Measurements from ENCODE around the gene DAGLA. TPM values are rescaled to one million over a fixed set of nuclear protein-coding genes. Genes with fewer than 3 reads are reported as not detected.
A peak's percentile ranks its signal among the peaks of the same experiment; 100 is the strongest.

Gene DAGLA
- total RNA-seq, 1 donor from 2014 or later, result 4.6 TPM

DNA sequence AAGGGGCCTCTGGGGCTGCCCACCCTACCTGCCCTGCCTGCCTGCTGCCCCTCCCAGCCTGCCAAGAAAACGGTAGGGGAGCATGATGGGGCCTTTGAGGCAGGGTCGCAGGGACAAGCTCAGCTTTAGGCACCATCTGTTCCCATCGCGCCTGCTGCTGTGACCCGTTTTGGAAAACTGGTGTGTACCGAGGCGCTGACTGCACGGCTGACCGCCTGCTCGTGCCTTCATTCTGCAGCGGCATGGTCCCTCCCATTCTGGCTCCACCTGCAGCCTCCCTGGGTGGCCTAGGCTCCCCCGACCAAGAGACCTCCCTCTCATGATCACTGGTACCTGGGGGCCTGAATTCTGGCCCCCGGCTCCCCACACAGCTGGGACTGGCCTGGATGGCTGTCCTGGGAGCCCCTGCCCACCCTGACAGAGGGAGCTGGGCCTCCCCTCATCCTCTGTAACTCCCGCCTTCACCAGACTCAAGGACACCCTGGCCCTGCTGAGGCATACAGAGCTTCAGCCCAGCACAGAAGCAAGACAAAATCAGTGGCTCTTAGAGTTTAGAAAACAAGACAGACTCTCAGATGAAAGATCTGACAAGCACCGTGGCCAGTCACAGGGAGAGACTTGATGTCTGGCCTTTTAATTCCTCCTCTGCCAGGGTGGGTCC, 65.7 kb downstream of the DAGLA start:
- DNase-seq (ENCODE audit: low read depth), result no peak
- TF ChIP-seq, protein P1, sequence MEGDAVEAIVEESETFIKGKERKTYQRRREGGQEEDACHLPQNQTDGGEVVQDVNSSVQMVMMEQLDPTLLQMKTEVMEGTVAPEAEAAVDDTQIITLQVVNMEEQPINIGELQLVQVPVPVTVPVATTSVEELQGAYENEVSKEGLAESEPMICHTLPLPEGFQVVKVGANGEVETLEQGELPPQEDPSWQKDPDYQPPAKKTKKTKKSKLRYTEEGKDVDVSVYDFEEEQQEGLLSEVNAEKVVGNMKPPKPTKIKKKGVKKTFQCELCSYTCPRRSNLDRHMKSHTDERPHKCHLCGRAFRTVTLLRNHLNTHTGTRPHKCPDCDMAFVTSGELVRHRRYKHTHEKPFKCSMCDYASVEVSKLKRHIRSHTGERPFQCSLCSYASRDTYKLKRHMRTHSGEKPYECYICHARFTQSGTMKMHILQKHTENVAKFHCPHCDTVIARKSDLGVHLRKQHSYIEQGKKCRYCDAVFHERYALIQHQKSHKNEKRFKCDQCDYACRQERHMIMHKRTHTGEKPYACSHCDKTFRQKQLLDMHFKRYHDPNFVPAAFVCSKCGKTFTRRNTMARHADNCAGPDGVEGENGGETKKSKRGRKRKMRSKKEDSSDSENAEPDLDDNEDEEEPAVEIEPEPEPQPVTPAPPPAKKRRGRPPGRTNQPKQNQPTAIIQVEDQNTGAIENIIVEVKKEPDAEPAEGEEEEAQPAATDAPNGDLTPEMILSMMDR (IDR thresholded peaks at IDR 0.05; ENCODE audit: insufficient read depth, low read length, poor library complexity, severe bottlenecking), result no peak
- no peaks in the 10 kb centered on the region for H3K27me3 ChIP-seq (ENCODE audit: control insufficient read depth, insufficient read depth, low read length)
- no peak overlapping the region for H3K4me3 ChIP-seq (ENCODE audit: low read depth, low read length)
- H3K36me3 ChIP-seq (ENCODE audit: control insufficient read depth, insufficient read depth, low read length), result no peaks in the 10 kb centered on the region

DNA sequence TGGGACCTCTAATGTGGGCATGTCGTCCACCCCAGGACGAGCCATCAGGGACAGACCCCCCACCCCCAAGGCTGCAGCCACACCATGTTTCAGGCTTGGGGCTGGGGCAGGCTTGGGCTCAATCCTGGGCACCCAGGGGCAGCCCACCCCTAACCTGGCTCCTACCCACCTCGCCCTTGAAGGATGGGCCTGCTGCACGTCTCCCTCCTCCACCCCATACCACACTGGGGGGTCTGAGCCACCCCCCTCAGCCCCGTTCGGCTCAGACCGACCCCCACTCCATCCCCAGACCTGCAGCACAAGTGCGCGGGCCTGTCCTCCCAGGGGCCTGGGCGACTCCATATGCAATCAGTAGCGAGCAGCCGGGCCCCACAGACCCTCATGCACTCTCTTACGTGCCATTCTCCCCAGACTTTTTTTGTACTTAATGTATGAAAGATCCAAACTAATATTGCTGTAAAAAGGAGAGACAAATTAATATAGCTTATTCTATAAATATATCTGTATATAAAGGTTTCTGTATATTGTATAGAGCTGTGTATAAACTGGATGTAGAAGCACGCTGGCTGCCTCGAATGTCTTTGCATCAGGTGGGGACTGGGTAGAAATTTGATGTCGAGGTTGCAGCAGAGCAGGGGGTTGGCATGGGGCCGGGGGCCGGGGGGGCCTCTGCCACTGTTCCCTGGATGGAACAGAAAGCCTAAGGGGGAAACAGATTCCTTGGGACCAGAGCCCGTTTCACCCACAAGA, 66.4 kb downstream of the DAGLA start:
- Histone ChIP-seq H3K36me3 (ENCODE audit: control insufficient read depth, insufficient read depth, low read length) (no peaks in the 10 kb centered on the region), H3K27me3 (ENCODE audit: control insufficient read depth, insufficient read depth, low read length) (no peaks in the 10 kb centered on the region), H3K4me3 (ENCODE audit: low read depth, low read length) (no peak overlapping the region)
- no peak for DNase-seq (ENCODE audit: low read depth)
- TF ChIP-seq, protein P1 (IDR thresholded peaks at IDR 0.05; ENCODE audit: insufficient read depth, low read length, poor library complexity, severe bottlenecking), result no peak

DNA sequence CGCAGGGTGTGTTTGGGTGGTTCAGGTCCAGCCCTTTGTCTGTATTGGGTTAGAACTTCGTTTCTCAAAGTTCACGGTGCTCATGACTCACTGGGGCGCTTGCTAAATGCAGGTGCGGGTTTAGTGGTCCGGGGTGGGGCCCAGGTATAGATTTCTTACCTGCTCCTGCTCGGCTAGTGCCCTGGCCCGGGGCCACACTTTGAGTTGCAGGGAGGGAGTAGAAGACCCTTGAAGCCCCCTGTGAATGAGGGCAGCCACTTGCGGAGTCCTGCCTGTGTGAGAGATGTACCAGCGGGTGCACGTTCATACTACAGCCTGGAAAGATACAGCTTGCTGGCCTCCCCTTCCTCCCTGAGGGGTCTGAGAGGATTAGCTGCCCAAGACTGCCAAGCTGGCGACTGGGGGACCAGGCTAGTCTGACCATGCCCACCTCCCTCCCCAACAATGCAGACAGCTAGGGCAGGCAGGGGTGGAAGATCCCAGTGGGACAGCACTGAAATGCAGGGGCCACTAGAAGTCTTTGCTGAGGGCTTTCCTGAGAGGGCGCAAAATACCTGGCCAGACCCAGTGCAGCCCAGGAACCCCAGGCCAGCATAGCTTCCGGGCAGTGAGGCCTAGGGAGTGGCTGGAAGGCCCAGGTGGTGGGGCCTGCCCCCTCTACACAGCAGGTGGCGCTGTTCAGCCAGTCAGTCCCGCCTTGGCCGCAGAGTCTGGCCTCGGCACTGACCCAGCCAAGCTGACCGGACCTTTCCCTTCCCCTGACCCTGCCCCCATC, 67.2 kb downstream of the DAGLA start:
- TF ChIP-seq, protein P1 (IDR thresholded peaks at IDR 0.05; ENCODE audit: insufficient read depth, low read length, poor library complexity, severe bottlenecking), result peak; percentile 96
- DNase-seq (ENCODE audit: low read depth), result no peak
- Histone ChIP-seq H3K36me3 (ENCODE audit: control insufficient read depth, insufficient read depth, low read length) (no peaks in the 10 kb centered on the region), H3K4me3 (ENCODE audit: low read depth, low read length) (no peak overlapping the region), H3K27me3 (ENCODE audit: control insufficient read depth, insufficient read depth, low read length) (no peaks in the 10 kb centered on the region)

DNA sequence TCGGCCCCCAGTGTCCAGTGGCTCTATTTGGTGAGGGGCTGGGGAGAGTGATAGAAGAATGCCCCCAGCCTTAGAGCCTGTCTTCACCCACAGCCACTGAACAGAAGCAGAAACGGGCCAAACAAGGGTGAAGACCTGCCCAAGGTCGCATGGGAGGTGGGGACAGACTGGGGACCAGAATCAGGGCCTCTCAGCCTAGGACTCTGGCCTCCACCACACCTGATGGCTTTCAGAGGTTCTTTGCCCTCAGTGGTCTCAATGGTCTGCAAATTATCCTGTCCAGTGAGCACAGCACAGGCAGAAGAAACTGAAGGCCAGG, 67.7 kb downstream of the DAGLA start:
- H3K4me3 ChIP-seq (ENCODE audit: low read depth, low read length), result no peak overlapping the region
- no peak for DNase-seq (ENCODE audit: low read depth)
- H3K36me3 ChIP-seq (ENCODE audit: control insufficient read depth, insufficient read depth, low read length), result no peaks in the 10 kb centered on the region
- TF ChIP-seq, protein P1 (IDR thresholded peaks at IDR 0.05; ENCODE audit: insufficient read depth, low read length, poor library complexity, severe bottlenecking), result no peak
- no peaks in the 10 kb centered on the region for H3K27me3 ChIP-seq (ENCODE audit: control insufficient read depth, insufficient read depth, low read length)

DNA sequence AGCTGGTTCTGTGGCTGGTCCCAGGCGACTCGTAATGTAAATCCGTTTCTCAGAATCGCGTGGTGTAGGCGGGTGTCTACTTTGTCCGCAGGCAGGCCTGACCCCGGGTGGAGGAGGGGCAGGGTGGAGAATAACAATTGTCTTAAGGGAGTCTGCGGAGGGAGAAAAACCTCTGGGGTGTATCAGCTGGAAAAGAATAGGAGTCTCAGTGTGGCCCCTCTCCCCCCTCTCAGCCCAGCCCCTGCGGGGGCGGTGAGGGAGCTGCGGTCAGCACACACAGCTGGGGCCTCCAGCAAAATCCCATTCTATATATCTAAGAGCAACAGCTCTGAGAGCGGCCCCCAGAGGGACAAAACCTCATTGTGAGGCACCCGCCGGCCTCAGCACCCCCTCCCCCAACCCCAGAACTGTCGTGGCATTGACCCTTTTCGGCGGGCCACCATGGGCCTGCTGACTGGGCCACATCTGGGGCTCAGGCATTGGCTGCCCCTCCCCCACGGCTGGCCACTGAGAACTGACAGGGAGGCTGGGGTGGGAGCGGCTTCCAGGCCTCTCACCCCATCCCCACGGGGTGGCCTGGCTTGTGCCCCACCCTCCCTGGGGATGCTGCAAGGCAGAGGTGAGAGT, 69.5 kb downstream of the DAGLA start:
- Histone ChIP-seq H3K4me3 (ENCODE audit: low read depth, low read length) (no peak overlapping the region), H3K27me3 (ENCODE audit: control insufficient read depth, insufficient read depth, low read length) (no peaks in the 10 kb centered on the region), H3K36me3 (ENCODE audit: control insufficient read depth, insufficient read depth, low read length) (no peaks in the 10 kb centered on the region)
- TF ChIP-seq, protein P1 (IDR thresholded peaks at IDR 0.05; ENCODE audit: insufficient read depth, low read length, poor library complexity, severe bottlenecking), result no peak
- DNase-seq (ENCODE audit: low read depth), result no peak

Measured in kidney epithelial cell (primary cell).